GM18505 (cell line): ENCODE measurements around the gene RNF13.
"Not testable (repeated sequence)": the region's sequence is repeated elsewhere in the genome, so short reads cannot be mapped to it uniquely, and the experiment has no call there.

Source experiments
- ATAC-seq: cut with Tn5 transposase; IDR thresholded peaks from one replicate; pipeline ENCODE4 v1.9.1; 2021; ENCODE audit not compliant: unreplicated experiment
- POLR2A ChIP-seq: IDR thresholded peaks from 4 replicates; pipeline ENCODE4 v1.6.1; 2011; ENCODE audit warnings: borderline replicate concordance; ENCODE audit not compliant: insufficient read depth, insufficient read length; ENCODE audit errors: extremely low read depth

Gene RNF13

GRCh38 chr3:149969940-149970715 lies 157.1 kb downstream of the RNF13 start:
- no peak for TF ChIP-seq POLR2A
- ATAC-seq = peak; percentile 71

DNA sequence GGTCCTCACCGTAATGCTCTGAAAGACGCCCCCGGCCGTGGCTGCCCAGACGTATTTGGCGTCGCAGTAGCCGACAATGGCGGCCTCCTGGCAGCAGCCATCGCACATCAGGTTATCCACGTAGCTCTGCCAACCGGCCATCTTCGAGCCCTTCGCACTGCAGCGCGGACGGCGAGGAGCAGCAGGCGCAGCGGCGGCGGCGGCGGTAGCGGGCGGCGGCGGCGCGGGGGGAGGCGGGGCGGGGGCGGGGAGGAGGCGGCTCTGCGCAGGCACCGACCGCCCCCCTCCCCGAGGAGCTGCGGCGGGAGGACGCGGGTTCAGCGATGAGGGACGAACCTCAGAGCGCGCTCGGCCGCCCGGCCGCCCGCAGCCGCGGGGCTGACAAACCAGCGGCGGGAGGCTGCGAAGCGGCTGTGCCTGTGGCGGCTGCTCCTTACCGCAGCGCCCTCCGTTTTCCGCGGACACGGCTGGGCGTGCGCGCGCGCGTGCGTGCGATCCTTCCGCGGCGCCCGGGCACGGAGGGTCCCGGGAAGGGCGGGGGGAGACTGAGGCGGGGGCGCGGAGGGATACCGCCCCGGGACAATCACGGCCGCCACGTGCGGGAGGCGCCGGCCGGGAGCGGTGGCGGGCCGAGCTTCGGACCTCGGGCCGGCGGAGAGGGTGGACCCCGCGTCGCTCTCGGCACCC lies 157.8 kb downstream of the RNF13 start, which contains the start of gene PFN2:
PFN2 (minus strand) TSS at position 180 of the 687 bp plus-strand sequence; CDS start at position 141, 39 bp downstream.
- peak; percentile 57 for ATAC-seq
- no peak for TF ChIP-seq POLR2A

DNA sequence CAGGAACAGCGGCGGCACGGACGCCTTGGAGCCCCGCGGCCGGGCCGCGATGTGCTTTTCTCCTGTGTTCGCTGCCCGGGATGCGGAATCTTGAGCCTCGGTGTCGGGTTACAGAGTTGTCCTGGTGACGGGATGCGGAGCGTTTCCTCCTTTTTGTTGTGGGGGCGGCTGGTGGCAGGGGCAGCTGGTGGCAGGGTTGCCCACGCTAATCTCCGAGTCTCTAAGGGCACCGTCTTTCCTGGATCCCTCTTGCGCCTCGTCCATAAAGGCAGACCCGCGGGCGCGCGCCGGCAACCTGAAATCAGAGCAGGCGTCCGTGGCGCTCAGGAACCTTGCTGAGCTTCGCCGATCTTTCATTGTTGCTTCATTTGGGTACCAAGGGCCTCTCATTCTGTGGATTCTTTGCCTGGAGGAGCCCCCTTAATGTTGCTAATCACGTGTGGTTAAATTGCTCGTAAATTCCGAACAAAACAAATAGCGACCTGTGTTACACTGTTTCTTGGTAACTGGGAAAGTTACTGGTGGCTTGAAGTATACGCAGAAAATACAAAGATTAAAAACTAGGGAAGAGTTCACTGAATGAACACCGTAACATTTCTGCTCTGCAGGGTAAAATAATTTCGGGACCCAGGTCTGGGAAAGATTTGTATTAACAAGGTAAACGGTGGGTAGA lies 158.5 kb downstream of the RNF13 start:
- TF ChIP-seq POLR2A = no peak
- peak; percentile 7 for ATAC-seq

DNA sequence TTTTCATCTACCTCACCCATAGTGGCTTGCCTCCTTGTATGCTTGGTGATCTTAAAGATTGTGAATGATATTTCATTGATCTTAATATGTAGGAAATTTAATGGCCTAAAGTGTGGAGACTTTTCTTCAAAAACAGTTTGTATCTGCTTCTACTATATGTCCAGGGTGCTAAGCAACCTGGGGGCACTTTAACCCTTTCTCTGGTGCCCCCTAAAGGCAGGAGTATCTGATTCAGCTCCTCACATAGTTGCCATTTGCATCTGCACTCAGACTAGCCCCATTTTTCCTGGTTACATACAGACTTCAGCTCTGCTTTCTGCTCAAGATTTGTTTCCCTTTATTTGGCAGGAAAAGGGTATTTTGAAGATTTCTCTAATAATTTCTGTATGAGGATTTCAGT lies 162.9 kb downstream of the RNF13 start:
- ATAC-seq = no peak
- no peak for TF ChIP-seq POLR2A

- no peak for ATAC-seq
- TF ChIP-seq POLR2A = no peak
Measured at GRCh38 chr3:149977386-149977785, 164.4 kb downstream of the RNF13 start.

- ATAC-seq = not testable (repeated sequence)
Measured at GRCh38 chr3:149981979-149982378, 169.0 kb downstream of the RNF13 start.

GRCh38 chr3:149983053-149983452 lies 170.0 kb downstream of the RNF13 start:
- not testable (repeated sequence) for ATAC-seq

GRCh38 chr3:149983628-149984027 lies 170.6 kb downstream of the RNF13 start:
- no peak for TF ChIP-seq POLR2A
- no peak for ATAC-seq

GRCh38 chr3:149989307-149989706 lies 176.3 kb downstream of the RNF13 start:
- no peak for TF ChIP-seq POLR2A
- ATAC-seq = no peak

GRCh38 chr3:149990423-149990948 lies 177.5 kb downstream of the RNF13 start:
- no peak for TF ChIP-seq POLR2A
- no peak for ATAC-seq

DNA sequence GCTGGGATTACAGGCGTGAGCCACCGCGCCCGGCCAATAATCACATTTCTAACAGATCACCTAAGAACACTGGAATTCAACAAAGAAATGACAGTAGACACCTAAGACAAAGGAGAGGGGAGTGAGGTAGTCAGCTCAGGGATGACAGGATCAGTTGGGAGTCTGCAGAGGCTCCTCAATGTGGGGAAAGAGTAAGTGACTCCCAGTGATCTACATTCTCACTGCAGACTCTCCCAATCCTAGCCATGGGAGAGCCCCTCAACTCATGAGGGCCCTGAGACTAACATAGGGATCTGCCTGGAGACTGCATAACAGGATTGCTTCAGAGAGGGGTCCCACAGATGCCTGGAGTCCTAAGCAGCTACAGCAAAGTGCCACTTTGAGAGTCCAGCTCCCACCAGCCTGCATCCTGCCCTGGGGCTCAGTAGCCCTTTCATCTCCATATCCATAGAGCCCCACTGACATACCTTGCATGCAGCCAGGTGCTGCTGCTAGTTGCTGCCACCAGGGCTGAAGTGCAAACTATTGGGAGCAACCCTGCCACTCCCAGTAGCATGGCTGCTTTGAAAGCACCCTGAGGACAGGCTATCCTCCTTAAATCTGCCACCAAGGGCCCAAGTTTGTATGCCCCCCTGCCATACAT lies 179.5 kb downstream of the RNF13 start:
- TF ChIP-seq POLR2A = no peak
- no peak for ATAC-seq

DNA sequence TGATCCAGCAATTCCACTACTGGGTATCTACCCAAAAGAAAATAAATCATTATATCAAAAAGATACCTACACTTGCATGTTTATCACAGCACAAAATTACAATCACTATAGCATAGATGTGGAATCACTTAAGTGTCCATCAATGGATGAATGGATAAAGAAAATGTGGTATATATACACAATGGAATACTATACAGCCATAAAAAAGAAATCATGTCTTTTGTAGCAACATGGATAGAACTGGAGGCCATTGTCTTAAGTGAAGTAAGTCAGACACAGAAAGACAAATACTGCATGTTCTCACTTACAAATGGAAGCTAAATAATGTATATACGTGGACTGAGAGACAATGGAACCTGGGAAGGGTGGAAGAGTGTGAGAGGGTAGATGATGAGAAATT lies 185.9 kb downstream of the RNF13 start:
- ATAC-seq = no peak
- TF ChIP-seq POLR2A = no peak

- no peak for TF ChIP-seq POLR2A
- ATAC-seq = no peak
Measured at GRCh38 chr3:149999421-149999820, 186.4 kb downstream of the RNF13 start.
